ENCODE data around the gene IL12RB1.
A peak's percentile ranks its signal among the peaks of the same experiment; 100 is the strongest.

The IL12RB1 gene

GRCh38 chr19:18086590-18087138, at the start of gene IL12RB1:
Gene IL12RB1, minus strand, starts transcription at chr19:18086934. Its CDS starts 111 bp downstream, at chr19:18086823.
- DNase-seq: peak in 2 of 4 experiments; percentile 5 to 34

GRCh38 chr19:18135712-18136584, 49.2 kb upstream of the IL12RB1 start:
- no peak for DNase-seq

- no peak for DNase-seq
Observed at GRCh38 chr19:18131841-18132596, 45.3 kb upstream of the IL12RB1 start.

- DNase-seq: no peak
Observed at GRCh38 chr19:18130523-18131242, 43.9 kb upstream of the IL12RB1 start.

GRCh38 chr19:18128805-18129204, 42.1 kb upstream of the IL12RB1 start:
- no peak for DNase-seq

GRCh38 chr19:18128044-18128443, 41.3 kb upstream of the IL12RB1 start:
- DNase-seq: no peak

GRCh38 chr19:18126097-18126496, 39.4 kb upstream of the IL12RB1 start:
- DNase-seq: no peak

GRCh38 chr19:18123819-18124218, 37.1 kb upstream of the IL12RB1 start:
- no peak for DNase-seq

GRCh38 chr19:18122860-18123795, 36.4 kb upstream of the IL12RB1 start:
- no peak for DNase-seq

- no peak for DNase-seq
Observed at GRCh38 chr19:18122424-18122823, 35.7 kb upstream of the IL12RB1 start.

GRCh38 chr19:18121166-18121565, 34.4 kb upstream of the IL12RB1 start:
- DNase-seq: no peak

- DNase-seq: no peak
Observed at GRCh38 chr19:18120127-18120526, 33.4 kb upstream of the IL12RB1 start.

- DNase-seq: peak in 3 of 4 experiments; percentile 5 to 46 (median 14)
Observed at GRCh38 chr19:18119717-18120105, 33.0 kb upstream of the IL12RB1 start.

- peak in 2 of 4 experiments; percentile 24 to 42 for DNase-seq
Observed at GRCh38 chr19:18119013-18119716, 32.4 kb upstream of the IL12RB1 start.

- no peak for DNase-seq
Observed at GRCh38 chr19:18118420-18119012, 31.8 kb upstream of the IL12RB1 start.

GRCh38 chr19:18117692-18118378, 31.1 kb upstream of the IL12RB1 start:
- DNase-seq: peak; percentile 89 to 97 (median 93)

GRCh38 chr19:18117364-18117691, 30.6 kb upstream of the IL12RB1 start:
- DNase-seq: no peak

- DNase-seq: no peak
Observed at GRCh38 chr19:18114483-18114882, 27.7 kb upstream of the IL12RB1 start.

- no peak for DNase-seq
Observed at GRCh38 chr19:18113827-18114226, 27.1 kb upstream of the IL12RB1 start.

GRCh38 chr19:18112989-18113478, 26.3 kb upstream of the IL12RB1 start:
- DNase-seq: peak; percentile 38 to 74 (median 60)
